Ishikawa (cell line): ENCODE data around the gene RNLS.

Source experiments
- CEBPB ChIP-seq: IDR thresholded peaks from 2 replicates; pipeline ENCODE4 v1.6.1; 2012
- CREB1 ChIP-seq: IDR thresholded peaks from 2 replicates; pipeline ENCODE4 v1.6.1; 2012; ENCODE audit warnings: low read depth
- EGR1 ChIP-seq: IDR thresholded peaks from 2 replicates; pipeline ENCODE4 v1.6.1; 2012
- EP300 ChIP-seq: IDR thresholded peaks from 2 replicates; pipeline ENCODE4 v1.6.1; 2012; ENCODE audit warnings: borderline replicate concordance
- FOXM1 ChIP-seq: IDR thresholded peaks from 2 replicates; pipeline ENCODE4 v1.6.1; 2012; ENCODE audit warnings: low read depth, borderline replicate concordance
- NFIC ChIP-seq: IDR thresholded peaks from 2 replicates; pipeline ENCODE4 v1.6.1; 2012
- RAD21 ChIP-seq: IDR thresholded peaks from 2 replicates; pipeline ENCODE4 v1.6.1; 2012; ENCODE audit warnings: low read depth
- TAF1 ChIP-seq: IDR thresholded peaks from 2 replicates; pipeline ENCODE4 v1.6.1; 2012; ENCODE audit warnings: low read depth, mild to moderate bottlenecking
- TCF12 ChIP-seq: IDR thresholded peaks from 2 replicates; pipeline ENCODE4 v1.6.1; 2012; ENCODE audit warnings: low read depth
- TEAD4 ChIP-seq: IDR thresholded peaks from 2 replicates; pipeline ENCODE4 v1.6.1; 2012
- YY1 ChIP-seq: IDR thresholded peaks from 2 replicates; pipeline ENCODE4 v1.6.1; 2012; ENCODE audit warnings: low read depth
- ZBTB7A ChIP-seq: IDR thresholded peaks from 2 replicates; pipeline ENCODE4 v1.6.1; 2012; ENCODE audit warnings: low read depth
- TF ChIP-seq, protein P1 (sequence below): IDR thresholded peaks from 2 replicates; pipeline ENCODE4 v1.6.1; 2012
- TF ChIP-seq, protein P2 (sequence below): IDR thresholded peaks from 2 replicates; pipeline ENCODE4 v1.6.1; 2012; ENCODE audit warnings: low read depth, mild to moderate bottlenecking
- TF ChIP-seq, protein P3 (sequence below): IDR thresholded peaks from 2 replicates; pipeline ENCODE4 v1.6.1; 2012

The RNLS gene

DNA sequence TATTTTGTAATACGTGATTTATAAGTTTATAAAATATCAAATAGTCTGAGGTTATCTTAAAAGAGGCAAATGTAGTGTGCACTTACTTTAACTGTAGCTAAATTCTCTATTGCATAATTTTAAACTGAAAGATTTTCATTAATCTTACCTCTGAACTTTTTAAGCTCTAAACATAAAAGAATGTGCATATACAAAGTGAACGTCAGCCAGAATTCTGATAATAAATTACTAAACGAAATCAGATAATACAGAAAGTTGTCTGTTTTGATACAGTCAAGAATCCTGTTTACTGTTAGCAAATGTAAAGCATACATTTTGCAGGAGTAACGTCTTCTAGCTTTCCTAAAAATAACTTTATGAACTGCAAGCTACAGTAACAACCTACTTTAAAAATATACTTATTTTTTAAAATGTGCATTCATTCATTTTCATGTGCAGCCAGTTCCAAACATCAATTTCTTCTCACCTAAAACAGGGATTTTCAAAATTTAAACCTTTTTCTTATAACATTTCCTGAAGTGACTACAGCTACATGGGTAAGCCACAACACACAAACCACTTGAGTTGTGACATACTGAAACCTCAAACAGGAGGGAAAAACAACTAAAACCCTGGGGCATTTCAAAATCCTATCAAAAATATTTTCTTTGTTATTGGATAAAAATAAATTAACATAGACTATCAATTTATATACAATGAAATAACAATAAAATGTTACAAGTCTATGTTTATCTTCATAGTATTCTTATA, 92.7 kb downstream of the RNLS start:
- TF ChIP-seq EP300 (no peak), YY1 (no peak), TCF12 (no peak), CREB1 (no peak), TEAD4 (no peak), NFIC (no peak)
- TF ChIP-seq, protein P1, sequence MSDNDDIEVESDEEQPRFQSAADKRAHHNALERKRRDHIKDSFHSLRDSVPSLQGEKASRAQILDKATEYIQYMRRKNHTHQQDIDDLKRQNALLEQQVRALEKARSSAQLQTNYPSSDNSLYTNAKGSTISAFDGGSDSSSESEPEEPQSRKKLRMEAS: no peak
- TF ChIP-seq, protein P2, sequence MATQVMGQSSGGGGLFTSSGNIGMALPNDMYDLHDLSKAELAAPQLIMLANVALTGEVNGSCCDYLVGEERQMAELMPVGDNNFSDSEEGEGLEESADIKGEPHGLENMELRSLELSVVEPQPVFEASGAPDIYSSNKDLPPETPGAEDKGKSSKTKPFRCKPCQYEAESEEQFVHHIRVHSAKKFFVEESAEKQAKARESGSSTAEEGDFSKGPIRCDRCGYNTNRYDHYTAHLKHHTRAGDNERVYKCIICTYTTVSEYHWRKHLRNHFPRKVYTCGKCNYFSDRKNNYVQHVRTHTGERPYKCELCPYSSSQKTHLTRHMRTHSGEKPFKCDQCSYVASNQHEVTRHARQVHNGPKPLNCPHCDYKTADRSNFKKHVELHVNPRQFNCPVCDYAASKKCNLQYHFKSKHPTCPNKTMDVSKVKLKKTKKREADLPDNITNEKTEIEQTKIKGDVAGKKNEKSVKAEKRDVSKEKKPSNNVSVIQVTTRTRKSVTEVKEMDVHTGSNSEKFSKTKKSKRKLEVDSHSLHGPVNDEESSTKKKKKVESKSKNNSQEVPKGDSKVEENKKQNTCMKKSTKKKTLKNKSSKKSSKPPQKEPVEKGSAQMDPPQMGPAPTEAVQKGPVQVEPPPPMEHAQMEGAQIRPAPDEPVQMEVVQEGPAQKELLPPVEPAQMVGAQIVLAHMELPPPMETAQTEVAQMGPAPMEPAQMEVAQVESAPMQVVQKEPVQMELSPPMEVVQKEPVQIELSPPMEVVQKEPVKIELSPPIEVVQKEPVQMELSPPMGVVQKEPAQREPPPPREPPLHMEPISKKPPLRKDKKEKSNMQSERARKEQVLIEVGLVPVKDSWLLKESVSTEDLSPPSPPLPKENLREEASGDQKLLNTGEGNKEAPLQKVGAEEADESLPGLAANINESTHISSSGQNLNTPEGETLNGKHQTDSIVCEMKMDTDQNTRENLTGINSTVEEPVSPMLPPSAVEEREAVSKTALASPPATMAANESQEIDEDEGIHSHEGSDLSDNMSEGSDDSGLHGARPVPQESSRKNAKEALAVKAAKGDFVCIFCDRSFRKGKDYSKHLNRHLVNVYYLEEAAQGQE: no peak

DNA sequence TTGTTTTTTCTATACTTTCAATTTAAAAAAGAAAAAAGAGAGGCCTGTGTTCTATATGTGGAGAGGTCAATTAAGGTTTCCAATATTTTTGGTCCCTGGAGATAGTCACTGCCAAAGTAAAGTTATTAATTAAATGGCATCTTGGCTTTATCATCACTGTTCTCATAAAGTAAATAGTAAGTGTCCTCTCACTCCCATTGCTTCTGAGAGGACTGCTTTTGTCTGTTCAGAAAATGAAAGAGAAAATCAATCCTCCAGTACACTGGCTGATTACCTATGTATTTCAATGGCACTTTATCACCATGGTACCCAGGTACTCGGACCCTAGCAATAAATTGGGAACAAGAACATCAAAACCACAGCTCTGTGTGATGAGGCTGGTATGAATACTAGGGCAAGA, 94.0 kb downstream of the RNLS start:
- TF ChIP-seq EP300 (no peak), CREB1 (no peak), RAD21 (no peak), NFIC (no peak), YY1 (no peak), TAF1 (no peak), ZBTB7A (no peak), EGR1 (no peak), CEBPB (no peak), TEAD4 (no peak), FOXM1 (no peak), TCF12 (no peak)
- TF ChIP-seq, protein P2: no peak
- TF ChIP-seq, protein P3, sequence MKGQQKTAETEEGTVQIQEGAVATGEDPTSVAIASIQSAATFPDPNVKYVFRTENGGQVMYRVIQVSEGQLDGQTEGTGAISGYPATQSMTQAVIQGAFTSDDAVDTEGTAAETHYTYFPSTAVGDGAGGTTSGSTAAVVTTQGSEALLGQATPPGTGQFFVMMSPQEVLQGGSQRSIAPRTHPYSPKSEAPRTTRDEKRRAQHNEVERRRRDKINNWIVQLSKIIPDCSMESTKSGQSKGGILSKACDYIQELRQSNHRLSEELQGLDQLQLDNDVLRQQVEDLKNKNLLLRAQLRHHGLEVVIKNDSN: no peak
- TF ChIP-seq, protein P1: no peak

DNA sequence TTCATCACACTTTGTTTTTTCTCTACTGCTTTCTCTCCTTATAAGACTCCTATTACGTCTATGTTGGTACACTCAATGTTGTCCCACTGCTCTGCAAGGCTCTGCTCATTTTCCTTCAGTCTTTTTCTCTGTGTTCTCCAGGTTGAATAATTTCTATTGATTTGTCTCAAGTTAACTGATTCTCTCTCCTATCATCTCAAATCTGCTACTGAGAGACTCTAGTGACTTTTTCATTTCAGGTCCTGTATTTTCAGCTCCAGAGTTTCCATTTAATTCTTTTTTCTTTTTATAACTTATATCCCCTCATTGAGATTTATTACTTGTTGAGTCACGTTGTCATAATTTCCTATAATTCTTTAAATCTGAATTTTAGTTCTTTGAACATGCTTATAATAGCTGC, 100.9 kb downstream of the RNLS start:
- TF ChIP-seq, protein P2: no peak
- TF ChIP-seq ZBTB7A: no peak
- TF ChIP-seq EP300: no peak
- no peak for TF ChIP-seq RAD21
- no peak for TF ChIP-seq YY1
- TF ChIP-seq, protein P1: no peak
- TF ChIP-seq, protein P3: no peak
- no peak for TF ChIP-seq CREB1
- no peak for TF ChIP-seq NFIC
- no peak for TF ChIP-seq TEAD4

DNA sequence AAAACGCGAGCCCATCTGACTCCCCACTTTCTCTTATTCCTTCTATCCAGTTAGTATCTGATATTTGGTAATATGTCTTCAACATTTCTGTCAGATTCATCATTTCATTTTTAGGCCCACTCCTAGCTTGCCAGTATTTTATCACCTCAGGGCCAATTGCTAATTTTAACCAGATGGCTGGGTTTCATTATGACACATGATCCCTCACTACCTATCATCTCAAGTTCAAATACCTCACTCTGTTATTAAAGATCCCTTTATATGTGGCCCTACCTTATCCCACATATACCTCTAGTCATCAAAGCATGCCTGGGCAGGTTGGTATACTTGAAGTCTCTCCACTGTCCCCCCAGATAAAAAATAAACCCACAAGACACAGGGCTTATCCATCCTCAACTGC, 104.9 kb downstream of the RNLS start:
- TF ChIP-seq EGR1 (no peak), YY1 (no peak), CEBPB (no peak), TCF12 (no peak), FOXM1 (no peak), EP300 (no peak), TEAD4 (no peak), ZBTB7A (no peak), NFIC (no peak), TAF1 (no peak), RAD21 (no peak), CREB1 (no peak)
- TF ChIP-seq, protein P3: no peak
- TF ChIP-seq, protein P2: no peak
- TF ChIP-seq, protein P1: no peak
